ENCODE measurements around the gene COL6A3.
"Not testable (repeated sequence)": the region's sequence is repeated elsewhere in the genome, so short reads cannot be mapped to it uniquely, and the experiment has no call there.

The COL6A3 gene

DNA sequence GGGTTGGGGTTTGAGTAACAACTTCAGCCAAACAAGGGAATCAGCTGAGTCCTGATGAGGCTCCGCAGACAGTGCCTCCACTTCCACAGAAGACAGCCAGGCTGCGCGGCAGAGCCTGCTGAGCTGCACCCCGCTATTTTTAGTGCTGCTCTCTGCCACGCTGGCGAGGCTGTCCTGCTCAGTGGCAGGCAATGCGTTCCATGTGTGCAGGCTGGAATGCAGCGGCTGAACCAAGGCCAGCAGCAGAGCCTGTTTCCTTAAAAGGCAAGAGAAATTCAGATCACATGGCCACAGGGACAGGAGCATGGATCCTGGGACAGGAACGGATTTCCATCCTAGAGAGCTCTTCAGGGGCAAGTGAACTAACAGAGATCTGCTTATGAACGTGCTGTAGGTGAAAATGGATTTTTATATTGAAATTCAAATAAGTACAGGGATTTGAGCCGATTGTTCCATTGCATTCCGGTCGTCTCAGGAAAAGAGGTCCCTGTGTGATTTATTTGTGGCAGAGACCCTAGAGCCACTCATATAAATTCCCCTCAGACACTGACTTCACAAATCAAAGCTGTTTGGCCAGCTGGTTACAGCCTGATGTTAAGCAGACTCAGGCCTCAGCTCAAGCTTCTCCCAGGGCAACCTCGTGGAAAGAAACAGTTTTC is 98.7 kb downstream of the COL6A3 start:
- DNase-seq, result no peak

DNA sequence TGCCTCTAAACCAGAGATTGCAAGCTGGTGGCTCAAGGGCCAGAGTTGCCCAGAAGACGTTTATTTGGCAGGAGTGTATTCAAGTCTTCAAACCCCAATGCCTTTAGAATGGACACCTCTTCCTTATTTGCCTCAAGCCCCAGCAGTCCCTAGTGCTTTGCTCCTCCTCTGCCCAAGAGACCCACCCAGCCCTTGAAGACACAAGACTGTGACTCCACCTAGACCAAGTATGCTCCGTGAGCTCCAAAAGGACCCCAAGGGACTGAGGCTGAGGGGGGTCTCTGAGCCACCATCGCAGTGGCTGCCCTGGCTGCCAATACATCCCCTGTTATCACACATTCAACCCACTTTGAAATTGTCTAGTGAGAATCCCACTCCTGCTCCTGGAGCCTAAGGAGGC is 99.3 kb downstream of the COL6A3 start:
- no peak for DNase-seq

DNA sequence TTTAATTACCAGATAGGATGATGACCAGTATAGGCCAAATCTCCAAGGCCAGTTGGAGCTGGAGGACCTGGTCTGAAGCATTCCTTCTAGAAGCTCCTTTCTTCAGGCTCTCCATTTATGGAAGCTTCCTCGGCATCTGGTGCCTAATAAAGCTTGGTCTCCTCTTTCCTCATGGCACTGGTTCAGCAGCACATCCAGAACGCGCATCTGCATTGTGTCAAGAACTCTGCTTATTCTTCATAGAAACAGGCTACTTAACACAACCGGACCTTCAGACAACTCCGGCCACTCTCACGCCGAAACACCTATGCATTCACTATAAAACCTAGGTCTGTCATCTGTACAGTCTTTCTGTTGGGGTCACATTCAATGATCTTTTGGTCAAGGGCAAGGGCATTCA is 99.8 kb downstream of the COL6A3 start:
- DNase-seq, result no peak

DNA sequence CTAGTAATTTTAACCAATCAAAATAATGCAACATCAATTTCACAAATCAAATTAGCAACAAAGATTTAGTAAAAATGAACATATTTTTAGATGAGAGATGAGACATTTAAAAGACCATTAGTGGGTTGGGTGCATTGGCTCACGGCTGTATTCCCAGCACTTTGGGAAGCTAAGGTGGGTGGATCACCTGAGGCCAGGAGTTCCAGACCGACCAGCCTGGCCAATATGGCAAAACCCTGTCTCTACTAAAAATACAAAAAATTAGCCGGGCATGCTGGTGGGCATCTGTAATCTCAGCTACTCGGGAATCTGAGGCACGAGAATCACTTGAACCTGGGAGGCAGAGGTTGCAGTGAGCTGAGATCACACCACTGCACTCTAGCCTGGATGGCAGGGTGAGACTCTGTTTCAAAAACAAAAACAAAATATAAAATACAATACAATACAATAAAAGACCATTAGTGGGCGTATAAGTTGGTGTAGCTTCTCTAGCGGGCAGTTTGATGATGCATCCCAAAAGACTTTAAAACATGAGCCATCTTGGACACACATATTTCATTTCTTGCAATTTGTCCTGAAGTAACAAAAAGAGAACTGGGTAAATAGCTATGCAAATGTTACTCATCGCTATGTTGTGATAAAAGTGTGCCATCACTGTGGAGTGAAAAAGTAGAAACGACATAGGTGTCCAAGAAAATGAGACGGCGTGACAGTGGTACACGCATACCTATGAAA is 101.8 kb downstream of the COL6A3 start:
- no peak for DNase-seq

DNA sequence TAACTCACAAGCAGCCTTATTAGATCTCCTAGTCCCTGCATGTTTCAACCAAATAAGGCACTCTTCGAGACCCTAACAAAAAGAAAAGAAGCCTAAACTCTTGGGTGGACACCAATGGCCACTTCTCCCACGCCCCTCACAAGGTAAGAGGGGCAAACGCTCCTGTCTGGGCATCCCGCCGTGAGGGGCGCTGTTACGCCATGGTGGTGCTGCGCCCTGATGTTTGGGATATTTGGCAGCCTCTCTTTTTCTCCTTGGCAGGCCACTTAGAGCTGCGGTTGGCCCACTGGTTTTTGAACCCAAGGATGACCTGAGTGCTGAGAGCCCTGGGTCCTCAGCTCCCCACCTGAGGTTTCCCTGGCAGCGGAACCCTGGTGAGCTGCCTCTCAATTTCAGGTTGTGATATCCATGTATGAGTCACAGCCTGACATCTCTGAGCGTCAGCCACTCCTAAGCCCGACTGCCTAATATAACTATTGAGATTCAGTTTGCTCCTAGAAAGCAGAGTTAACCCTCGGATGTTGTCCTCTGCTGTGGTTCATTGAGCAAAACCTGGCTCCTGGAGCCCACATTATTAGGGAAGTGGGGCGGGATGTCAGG is 103.3 kb downstream of the COL6A3 start:
- no peak for DNase-seq

DNA sequence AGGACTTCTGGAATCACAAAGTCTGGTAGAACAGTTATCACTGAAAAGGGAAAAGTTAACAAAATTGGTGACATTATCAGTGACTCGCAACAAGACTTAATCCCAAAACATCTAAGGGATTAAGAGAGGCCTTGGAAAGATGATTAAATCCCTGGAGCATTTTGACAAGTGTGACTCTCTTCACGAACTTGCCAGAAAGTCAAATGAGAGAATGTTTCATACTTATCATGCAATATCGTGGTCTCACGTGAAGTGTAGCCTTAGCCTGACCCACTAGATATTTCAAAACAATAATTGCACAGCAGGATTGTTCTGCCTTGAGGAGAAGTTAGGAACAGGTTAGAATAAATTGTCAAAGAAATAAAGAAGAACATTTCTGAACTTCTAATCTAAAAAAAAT is 104.5 kb downstream of the COL6A3 start:
- DNase-seq, result no peak

DNA sequence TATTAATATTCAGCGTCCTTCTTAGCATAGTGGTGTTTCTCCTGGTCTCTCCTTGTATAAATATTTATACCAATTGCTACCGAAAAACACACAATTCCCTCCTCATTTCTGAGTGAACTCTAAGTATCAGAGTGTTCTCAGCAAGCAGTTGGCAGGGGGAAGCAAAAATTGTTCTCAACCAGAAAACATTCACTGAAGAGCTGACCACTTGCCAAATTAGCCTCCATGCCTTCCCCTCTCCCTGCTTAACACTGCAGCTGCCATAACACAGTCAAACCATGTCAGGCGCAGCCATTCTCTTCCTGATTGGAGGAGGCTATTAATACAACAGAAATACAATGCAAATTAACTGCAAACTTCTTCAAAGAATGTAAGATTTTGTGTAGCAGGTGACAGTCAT is 105.0 kb downstream of the COL6A3 start:
- DNase-seq, result no peak

DNA sequence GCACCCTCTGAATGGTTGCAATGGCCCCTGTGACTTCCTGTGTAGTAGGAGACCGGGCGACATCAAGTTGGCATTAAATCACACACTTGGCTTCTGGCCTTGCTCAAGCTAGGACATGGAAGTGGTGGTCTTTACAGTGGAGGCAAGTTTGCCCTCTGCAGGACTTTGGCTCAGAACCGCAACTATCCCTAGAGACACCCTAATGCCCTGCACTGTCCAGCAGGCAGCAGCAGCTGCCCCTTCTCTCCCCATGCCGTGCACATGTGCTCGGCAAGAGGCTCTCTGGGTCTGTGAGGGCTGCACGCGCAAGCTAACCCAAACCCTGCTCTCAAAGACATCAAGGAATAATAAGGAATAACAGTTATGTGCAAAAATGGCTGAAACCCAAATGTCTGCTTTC is 106.5 kb downstream of the COL6A3 start:
- DNase-seq, result no peak

DNA sequence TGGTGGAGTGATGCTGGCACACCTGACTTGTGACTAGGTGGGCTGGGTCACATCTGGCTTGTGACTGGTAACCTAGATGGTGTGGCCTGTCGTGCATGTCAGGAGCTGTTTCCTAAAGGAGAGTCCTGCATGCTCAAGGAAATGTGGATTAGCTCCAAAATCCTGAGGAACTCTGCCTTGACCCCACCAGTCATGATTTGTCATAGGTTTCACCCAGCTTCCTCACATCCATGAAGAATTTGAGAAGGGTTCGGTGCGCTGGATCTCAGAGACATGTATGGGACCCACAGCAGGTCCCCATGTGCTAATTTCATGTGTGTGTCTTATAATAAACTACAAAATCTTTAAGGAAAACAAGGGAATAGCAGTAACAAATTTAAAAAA is 107.2 kb downstream of the COL6A3 start:
- DNase-seq, result no peak

DNA sequence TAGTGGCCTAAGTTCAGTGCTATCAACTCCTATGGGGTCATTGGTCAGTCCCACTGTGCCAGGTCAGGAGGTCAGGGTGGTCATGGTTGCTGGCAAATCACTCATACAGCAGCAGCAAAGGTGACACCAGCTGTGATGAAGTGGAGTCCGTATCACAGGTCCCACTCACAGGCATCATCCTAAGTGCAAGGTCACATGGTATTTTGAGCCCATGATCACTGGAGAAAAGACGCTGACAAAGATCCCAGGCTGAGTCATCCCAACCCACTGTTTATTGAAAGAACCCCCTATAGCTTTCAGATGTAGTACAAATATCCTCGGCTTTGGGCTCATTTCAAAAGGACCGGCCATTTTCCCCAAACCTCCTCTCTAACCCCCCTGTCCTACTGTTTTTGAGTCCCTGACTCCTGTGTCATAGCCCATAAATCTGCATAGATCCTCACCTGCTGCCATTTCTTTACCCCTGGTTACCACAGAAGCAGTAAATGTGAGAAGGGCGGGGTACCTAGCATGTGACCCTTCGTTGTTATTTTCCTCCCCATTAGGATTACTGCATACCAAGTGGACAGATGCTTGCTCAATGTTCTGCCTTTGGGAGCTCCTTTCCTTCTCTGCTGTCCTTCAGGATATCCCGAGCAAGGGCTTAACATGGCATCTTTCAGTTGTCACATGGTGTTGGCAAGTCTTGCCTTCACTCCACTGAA is 107.7 kb downstream of the COL6A3 start:
- no peak for DNase-seq

DNA sequence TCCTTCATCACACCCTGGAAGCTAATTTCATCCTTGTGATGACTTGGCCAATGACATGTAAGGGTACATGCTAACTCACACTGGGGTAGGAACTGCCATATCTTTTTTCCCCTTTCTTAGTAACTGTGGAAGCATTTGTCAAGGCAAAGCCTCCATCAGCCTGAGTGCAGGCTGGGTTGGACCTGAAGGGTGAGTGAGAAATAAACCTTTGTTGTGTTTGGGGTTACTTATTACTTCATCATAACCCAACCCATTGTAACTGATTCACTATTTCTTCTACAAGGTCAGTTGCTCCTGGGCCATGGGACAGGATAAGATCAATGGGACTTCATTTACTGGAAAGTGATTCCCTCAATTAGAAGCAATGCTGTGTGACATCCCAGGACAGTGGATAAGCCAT is 108.4 kb downstream of the COL6A3 start:
- no peak for DNase-seq

DNA sequence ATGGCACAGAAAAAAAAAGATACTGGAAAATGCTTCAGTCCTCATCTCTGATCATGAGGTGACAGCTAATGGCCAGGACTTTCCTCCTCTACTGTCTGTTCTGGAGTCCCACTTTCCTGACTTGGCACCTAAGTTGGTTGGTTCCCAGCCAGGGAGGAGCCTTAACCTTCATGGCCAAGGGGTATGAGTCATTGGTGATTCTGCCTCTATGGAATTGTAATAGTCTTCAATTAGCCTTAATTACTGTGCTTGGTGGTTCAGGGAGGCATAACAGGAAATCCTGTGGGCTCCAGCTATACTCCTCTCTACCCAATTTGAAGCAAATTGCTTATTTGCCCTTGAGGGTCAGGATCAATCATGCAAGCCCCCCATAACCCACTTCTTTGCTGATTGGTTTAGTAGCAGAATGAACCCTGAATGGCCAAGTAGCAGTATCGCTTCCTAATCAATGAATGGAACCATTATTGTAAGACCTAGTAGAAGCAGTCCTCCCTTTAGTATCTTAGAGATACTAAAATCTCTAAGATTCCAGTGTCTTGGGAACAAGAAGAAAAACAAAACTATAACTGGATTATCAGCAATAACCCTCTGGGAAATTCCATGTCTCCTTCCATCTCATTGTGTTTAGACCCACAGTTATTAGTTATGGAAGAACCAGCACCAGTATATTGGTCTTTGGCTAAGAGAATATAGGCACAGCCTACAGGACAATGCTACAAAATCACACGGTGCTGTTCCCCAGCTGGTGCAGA is 109.0 kb downstream of the COL6A3 start:
- no peak for DNase-seq

DNA sequence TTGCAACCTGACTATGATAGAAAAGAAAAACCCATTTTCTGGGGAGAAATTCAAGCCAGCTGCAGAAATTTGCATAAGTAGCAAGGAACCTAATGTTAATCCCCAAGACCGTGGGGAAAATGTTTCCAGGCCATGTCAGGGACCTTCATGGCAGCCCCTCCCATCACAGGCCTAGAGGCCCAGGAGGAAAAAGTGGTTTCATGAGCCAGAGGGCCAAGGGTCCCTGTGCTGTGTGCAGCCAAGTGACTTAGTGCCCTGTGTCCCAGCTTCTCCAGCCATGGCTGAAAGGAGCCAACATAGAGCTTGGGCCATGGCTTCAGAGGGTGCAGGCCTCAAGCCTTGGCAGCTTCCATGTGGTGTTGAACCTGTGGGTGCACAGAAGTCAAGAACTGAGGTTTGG is 110.7 kb downstream of the COL6A3 start:
- not testable (repeated sequence) for DNase-seq

DNA sequence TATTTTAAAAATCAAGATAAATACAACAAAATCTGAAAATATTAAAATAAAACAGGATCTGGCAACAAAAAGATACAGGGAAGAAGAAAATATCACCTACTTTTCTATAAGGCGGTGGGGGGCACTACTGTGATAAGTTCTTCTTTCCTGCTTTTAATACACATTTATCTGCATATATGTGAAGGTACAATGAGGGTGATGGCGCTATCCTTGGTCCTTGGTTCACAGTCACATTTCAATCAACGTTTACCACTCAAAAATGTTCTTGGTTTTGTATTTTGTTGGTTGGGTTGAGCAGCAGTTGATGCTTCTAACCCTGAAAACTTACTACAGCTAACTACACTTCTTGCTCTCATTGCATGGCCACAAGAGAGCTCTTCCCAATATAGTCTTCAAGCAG is 112.4 kb downstream of the COL6A3 start:
- no peak for DNase-seq

DNA sequence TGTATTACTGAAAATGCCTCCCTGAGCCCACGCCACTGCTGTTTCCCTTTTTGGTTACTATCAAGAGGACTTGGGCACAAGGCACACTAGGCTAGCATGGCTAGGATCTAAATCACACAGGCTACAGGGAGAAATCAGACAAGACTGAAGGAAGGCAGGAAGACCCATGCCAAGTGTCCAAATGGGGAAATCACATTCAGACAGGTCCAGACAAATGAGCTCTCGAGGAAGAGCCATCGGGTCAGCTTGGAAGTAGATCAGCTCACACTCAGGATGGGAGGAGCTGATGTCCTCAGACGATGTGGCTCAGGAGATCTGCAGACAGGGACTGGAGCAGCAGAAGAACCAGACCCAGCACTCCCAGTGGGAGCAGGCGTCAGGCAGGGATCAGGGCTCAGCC is 113.2 kb downstream of the COL6A3 start:
- no peak for DNase-seq

DNA sequence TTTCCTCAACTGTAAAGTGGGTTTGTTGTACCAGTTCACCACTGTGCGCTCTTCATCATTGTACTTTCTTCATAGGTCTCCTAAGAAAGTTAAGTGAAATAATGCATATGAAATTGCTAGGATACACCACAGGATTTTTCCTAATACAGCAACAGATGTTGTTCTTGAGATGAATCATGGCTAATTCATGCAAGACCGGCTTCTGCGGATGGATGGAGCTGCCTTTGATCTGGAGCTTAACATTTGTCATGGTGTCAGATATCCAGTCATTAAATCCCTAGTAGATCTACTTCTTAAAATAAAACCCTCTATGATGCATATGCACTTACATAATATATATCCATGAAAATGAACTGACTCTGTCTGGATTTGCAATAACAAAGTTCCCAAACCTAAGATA is 114.1 kb downstream of the COL6A3 start:
- DNase-seq, result no peak

DNA sequence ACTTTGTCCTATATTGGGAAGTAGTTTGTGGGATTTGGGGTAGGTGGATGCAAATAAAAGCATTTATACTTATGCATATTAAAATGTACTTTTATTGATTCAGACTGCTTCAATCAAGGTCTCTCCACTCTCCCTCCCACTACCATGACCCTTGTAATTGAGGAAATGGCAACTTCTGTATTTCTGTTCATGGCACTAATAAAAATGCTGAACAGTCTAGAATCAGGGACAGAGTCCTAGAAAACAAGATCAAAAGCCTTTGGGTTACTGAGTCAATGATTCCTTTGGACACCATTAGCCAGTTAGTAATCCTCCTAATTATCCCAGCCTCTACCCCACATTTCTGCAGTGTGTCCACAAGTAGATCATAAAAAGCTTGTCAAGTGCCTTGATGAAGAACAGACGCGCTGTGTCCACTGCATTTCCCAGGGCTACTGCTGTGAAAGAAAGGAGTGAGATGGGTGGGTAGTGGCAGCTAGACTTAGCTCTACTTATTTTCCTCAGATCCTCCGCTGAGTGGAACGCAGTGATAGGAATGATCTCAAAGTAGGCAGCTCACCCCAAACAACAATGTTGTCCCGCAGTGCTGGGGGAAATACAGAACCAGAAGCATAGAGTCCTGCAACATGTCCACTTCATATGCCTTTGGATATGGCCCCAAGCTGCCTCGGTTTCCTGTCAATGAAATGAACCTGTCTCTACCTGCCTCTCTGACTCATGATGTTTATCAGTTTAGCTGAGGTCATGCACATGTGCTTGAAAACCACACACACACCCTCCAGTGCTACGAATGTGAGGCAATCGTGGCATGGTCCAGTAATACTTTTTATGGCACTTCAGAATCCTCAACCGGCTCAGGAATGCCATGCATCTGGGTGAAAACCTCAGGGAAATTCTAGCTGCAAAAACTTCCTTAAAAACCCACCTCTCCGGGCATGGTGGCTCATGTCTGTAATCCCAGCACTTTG is 115.5 kb downstream of the COL6A3 start:
- DNase-seq, result no peak

DNA sequence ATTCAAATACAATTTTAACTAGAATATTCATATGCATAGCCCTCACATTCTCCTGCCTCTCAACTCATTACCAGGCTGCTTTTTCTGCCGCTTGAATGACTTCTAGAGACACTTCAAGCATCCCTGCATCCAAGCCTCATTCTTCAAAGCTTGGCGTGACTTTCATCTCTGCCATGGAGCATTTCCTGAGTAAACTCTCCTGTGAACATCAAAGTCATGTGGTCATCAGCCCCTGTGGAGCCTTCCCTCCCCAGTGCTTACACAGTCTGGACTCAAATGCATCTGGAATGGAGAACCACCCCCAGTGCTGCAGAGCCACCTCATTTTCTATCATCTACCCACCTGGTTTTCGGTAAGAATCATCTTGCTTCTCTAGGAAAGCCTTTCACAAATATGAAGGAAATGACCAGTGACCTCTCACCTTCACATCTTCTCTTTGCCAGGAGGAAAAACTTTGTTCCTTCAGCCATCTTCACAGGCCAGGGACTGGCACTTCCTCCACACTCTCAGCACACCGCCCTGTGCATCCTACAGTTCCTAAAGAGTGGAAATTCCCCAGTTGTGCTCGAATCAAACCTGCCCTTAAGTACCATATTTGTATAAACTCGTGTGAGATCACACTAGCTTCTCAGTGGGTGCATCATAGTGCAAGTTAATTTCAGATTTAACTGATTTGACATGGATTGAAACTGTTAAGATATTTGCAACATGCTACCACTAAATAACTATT is 116.4 kb downstream of the COL6A3 start:
- no peak for DNase-seq

DNA sequence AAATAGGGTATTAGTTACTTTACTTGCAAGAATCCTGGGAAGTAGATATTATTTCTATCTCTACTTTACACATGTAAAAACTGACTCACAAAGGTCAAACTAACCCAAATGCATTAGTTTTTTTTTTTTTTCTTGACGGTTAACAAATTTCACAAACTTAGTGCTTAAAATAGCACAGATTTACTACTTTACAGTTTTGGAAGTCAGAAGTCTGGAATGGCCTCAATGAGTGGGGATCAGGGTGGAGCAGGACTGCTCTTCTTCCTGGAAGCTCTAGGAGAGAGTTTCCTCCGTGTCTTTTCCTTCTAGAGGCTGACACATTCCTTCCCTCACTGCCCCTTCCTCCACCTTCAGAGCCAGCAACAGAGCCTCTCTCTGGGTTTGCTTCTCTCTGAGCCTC is 117.2 kb downstream of the COL6A3 start:
- no peak for DNase-seq

DNA sequence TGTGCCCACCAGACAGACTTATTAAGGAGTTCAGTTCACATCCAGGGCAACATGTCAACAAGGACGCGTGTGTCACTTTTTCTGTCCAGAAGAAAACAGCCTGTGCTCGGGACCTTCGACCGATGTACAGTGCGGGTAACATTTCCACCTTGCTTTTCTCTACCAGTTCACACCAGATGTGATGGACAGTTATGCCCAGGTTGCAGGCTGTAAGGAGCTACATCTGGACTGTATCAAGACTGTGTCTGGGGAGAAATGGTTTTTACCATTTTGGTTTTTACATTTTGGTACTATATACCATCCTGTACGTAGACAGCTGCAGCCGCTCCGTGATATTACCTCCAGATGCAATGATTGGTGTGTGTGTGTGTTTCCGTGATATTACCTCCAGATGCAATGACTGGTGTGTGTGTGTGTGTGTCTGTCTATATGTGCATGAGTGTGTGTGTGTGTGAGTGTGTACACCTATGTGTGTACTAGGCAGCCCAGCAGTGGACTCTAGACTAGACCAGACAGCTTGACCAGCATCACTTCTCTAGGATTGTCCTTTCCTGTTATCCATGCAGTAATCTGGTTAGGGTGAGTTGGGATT is 118.0 kb downstream of the COL6A3 start:
- DNase-seq, result no peak

DNA sequence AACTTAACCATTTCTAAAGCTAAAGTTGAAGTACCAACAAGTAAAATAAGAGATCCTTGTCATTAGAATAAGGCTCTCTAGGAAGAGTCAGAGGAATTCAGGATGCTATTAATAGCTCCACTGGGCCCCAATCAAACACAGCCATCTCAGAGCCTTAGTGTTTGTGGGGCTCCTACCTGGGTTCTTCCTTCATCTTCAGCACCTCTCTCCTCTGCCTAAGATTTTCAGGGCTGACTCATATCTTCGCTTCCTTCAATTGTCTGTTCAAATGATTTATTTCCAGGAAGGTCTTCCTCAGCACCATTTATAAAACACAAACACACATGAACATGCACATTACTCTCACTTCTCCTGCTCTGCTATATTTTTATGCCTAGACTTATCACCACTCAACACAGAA is 119.5 kb downstream of the COL6A3 start:
- DNase-seq, result no peak
